Loucy (cell line): ENCODE measurements around the gene SORCS1.
A peak's percentile ranks its signal among the peaks of the same experiment; 100 is the strongest.

Experiments used
- H2AFZ ChIP-seq: fragments of 200-600 bp; sonication (generic); 2 replicates; pipeline ENCODE4 v1.6.0; 2016; ENCODE audit warnings: antibody characterized with exemption, mild to moderate bottlenecking, low read length, moderate library complexity
- H3F3A ChIP-seq: fragments of 200-600 bp; 2 replicates; pipeline ENCODE4 v1.6.0; 2016; ENCODE audit warnings: antibody characterized with exemption, low read depth, mild to moderate bottlenecking
- H3K27me3 ChIP-seq: fragments of 200-600 bp; sonication (generic); 2 replicates; pipeline ENCODE4 v1.6.1; 2014; ENCODE audit warnings: low read length, mild to moderate bottlenecking; ENCODE audit not compliant: insufficient read depth, poor library complexity, severe bottlenecking
- H3K36me3 ChIP-seq: fragments of 200-600 bp; sonication (generic); 2 replicates; pipeline ENCODE4 v1.6.1; 2016; ENCODE audit warnings: low read length; ENCODE audit not compliant: insufficient read depth
- H3K4me1 ChIP-seq: fragments of 200-600 bp; sonication (generic); 2 replicates; pipeline ENCODE4 v1.5.1; 2014; ENCODE audit warnings: low read length, mild to moderate bottlenecking; ENCODE audit not compliant: insufficient read depth, poor library complexity, severe bottlenecking
- H3K4me2 ChIP-seq: fragments of 200-600 bp; sonication (generic); 2 replicates; pipeline ENCODE4 v1.6.0; 2014; ENCODE audit warnings: antibody characterized with exemption, low read length, low read depth, mild to moderate bottlenecking; ENCODE audit not compliant: poor library complexity, severe bottlenecking
- H3K4me3 ChIP-seq: fragments of 200-600 bp; sonication (generic); 2 replicates; pipeline ENCODE4 v1.5.1; 2014; ENCODE audit warnings: low read length, mild to moderate bottlenecking, mixed read lengths; ENCODE audit not compliant: poor library complexity, severe bottlenecking
- H3K79me2 ChIP-seq: fragments of 200-600 bp; sonication (generic); 2 replicates; pipeline ENCODE4 v1.6.1; 2014; ENCODE audit warnings: low read length; ENCODE audit not compliant: insufficient read depth
- H3K9ac ChIP-seq: fragments of 200-600 bp; sonication (generic); 2 replicates; pipeline ENCODE4 v1.6.0; 2014; ENCODE audit warnings: mild to moderate bottlenecking, low read depth, low read length, moderate library complexity; ENCODE audit not compliant: poor library complexity, severe bottlenecking
- H3K9me2 ChIP-seq: fragments of 200-600 bp; sonication (generic); replicated peaks from 2 replicates; pipeline ENCODE4 v1.6.1; 2016; ENCODE audit warnings: low read depth, low read length, mixed read lengths
- H3K9me3 ChIP-seq: fragments of 200-600 bp; sonication (generic); 2 replicates; pipeline ENCODE4 v1.6.1; 2014; ENCODE audit warnings: mild to moderate bottlenecking, antibody characterized with exemption, low read length, low read depth; ENCODE audit not compliant: insufficient read depth
- H4K20me1 ChIP-seq: fragments of 200-600 bp; sonication (generic); 2 replicates; pipeline ENCODE4 v1.6.0; 2014; ENCODE audit warnings: antibody characterized with exemption, low read length, mild to moderate bottlenecking; ENCODE audit not compliant: insufficient read depth, poor library complexity, severe bottlenecking
- EZH2phosphoT487 ChIP-seq: fragments of 200-600 bp; IDR thresholded peaks from 2 replicates; pipeline ENCODE4 v1.6.1; 2018; ENCODE audit warnings: antibody characterized with exemption, mild to moderate bottlenecking, moderate library complexity, borderline replicate concordance
- TF ChIP-seq, protein P1 (sequence below): fragments of 200-600 bp; sonication (generic); conservative IDR thresholded peaks from 2 replicates; pipeline ENCODE4 v1.5.1; 2014; ENCODE audit warnings: mild to moderate bottlenecking, antibody characterized with exemption, low read length

The SORCS1 gene

DNA sequence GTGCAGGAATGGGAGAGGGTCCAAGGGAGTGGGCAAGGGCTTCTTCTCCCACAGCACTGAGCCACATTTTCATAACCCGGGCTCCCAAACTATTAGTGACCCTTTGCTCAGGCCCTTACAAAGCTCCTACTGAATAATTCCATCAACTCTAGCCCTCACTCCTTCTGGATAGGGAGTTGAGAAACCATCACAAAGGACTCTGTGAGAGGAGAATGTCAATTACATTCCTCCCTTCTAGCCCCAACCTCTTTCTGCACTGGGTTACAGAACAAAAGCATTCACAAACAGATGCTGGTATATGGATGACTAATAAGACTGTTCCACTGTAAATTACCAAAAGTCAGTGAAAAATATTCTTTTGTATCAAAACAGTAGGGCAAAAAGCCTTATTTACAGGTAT is 203.7 kb downstream of the SORCS1 start:
- Histone ChIP-seq H3F3A (no peaks in the 10 kb centered on the region), H3K4me3 (no peak overlapping the region), H3K36me3 (no peaks in the 10 kb centered on the region), H3K9me3 (no peaks in the 10 kb centered on the region), H3K4me2 (no peak overlapping the region), H3K4me1 (no peaks in the 10 kb centered on the region), H4K20me1 (no peaks in the 10 kb centered on the region), H3K9me2 (no peaks in the 10 kb centered on the region), H3K27me3 (no peaks in the 10 kb centered on the region), H2AFZ (peak overlapping the region; percentile 19; the same call in 1 of the 2 replicates), H3K79me2 (no peaks in the 10 kb centered on the region), H3K9ac (no peak overlapping the region)
- TF ChIP-seq, protein P1, sequence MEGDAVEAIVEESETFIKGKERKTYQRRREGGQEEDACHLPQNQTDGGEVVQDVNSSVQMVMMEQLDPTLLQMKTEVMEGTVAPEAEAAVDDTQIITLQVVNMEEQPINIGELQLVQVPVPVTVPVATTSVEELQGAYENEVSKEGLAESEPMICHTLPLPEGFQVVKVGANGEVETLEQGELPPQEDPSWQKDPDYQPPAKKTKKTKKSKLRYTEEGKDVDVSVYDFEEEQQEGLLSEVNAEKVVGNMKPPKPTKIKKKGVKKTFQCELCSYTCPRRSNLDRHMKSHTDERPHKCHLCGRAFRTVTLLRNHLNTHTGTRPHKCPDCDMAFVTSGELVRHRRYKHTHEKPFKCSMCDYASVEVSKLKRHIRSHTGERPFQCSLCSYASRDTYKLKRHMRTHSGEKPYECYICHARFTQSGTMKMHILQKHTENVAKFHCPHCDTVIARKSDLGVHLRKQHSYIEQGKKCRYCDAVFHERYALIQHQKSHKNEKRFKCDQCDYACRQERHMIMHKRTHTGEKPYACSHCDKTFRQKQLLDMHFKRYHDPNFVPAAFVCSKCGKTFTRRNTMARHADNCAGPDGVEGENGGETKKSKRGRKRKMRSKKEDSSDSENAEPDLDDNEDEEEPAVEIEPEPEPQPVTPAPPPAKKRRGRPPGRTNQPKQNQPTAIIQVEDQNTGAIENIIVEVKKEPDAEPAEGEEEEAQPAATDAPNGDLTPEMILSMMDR, result no peak
- TF ChIP-seq EZH2phosphoT487, result no peak

DNA sequence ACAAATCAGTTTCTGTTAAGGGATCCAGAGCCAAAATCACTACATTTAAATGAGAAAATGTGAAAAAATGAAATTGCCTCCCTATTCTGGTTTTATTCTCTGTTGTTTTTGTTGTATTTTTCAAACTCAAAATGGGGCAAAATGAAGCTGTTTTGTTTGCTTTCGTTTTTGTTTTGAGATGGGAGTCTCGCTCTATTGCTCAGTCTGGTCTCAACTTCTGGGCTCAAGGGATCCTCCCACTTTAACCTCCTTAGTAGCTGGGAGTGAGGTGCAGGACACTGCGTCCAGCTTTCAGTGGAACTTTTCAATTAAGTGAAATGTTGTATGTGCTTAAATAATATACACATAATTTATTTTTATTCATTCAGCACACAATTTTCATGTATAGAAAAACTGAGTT is 205.0 kb downstream of the SORCS1 start:
- H3K4me2 ChIP-seq, result no peak overlapping the region
- TF ChIP-seq EZH2phosphoT487, result no peak
- TF ChIP-seq, protein P1, result no peak
- no peaks in the 10 kb centered on the region for H3K9me3 ChIP-seq
- H4K20me1 ChIP-seq, result no peaks in the 10 kb centered on the region
- no peaks in the 10 kb centered on the region for H3K79me2 ChIP-seq
- H3K4me3 ChIP-seq, result no peak overlapping the region
- no peak overlapping the region for H3K9ac ChIP-seq
- no peaks in the 10 kb centered on the region for H3K27me3 ChIP-seq
- H3F3A ChIP-seq, result no peaks in the 10 kb centered on the region
- no peaks in the 10 kb centered on the region for H3K36me3 ChIP-seq
- H2AFZ ChIP-seq, result peak overlapping the region; percentile 51; the same call in 1 of the 2 replicates
- no peaks in the 10 kb centered on the region for H3K4me1 ChIP-seq
- H3K9me2 ChIP-seq, result no peaks in the 10 kb centered on the region

DNA sequence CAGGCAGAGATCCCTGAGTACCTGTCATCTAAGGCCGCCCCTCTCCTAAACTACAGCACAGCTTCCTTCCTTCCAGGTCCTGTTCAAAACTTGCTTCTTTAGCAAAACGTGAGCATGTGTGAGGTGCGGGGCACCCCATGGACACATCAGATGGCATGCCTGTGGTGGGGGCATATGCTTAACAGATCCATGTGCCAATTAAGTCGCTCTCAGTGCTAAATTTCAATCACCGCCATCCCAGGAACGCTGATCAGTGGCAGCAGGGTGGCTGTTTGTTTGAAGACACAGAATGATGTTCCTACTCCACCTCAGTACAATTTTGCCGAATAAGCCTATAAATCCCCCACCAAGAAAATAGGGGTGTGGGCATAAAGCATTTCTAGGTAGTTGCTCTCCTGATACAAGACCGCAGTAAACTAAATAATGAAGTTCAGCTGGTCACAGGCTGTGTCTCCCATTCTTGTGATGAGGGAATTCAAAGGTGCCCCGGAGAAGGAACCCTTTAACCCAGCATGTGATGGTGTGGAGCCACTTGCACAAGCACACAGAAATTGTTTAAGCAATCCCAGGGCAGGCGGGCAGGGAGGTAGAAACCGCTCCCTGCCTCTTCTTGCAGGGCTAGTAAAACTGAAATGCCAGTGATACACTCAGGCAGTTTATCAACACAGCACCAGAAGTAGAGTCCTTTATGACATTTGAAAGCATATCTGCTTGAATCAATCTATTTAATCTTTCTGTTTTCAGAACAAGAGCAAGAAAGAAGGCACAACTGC is 205.7 kb downstream of the SORCS1 start:
- H3K9ac ChIP-seq, result no peak overlapping the region
- H3F3A ChIP-seq, result no peaks in the 10 kb centered on the region
- TF ChIP-seq, protein P1, result no peak
- no peak for TF ChIP-seq EZH2phosphoT487
- H4K20me1 ChIP-seq, result no peaks in the 10 kb centered on the region
- no peaks in the 10 kb centered on the region for H3K79me2 ChIP-seq
- H3K36me3 ChIP-seq, result no peaks in the 10 kb centered on the region
- H2AFZ ChIP-seq, result peak overlapping the region; percentile 51; the same call in 1 of the 2 replicates
- no peaks in the 10 kb centered on the region for H3K9me2 ChIP-seq
- H3K4me3 ChIP-seq, result no peak overlapping the region
- no peaks in the 10 kb centered on the region for H3K4me1 ChIP-seq
- no peaks in the 10 kb centered on the region for H3K9me3 ChIP-seq
- H3K27me3 ChIP-seq, result no peaks in the 10 kb centered on the region
- H3K4me2 ChIP-seq, result no peak overlapping the region
